Ureter (tissue), 1 donor: Measurements from ENCODE around the gene MC1R. TPM values are rescaled to one million over a fixed set of nuclear protein-coding genes. Genes with fewer than 3 reads are reported as not detected.
"Not testable (repeated sequence)": the region's sequence is repeated elsewhere in the genome, so short reads cannot be mapped to it uniquely, and the experiment has no call there.

ENCODE experiments used
- DNase-seq: peaks from one replicate; pipeline ENCODE4 v3.0.0-alpha.2; 2020; ENCODE audit warnings: low spot score
- total RNA-seq: library from RNA; stranded (reverse); gene quantifications from one replicate; pipeline ENCODE4 v1.2.4, GENCODE V29; 2023
- donor health status: DM: yes; HTN: yes; CAD: no.

Gene MC1R
- total RNA-seq, 1 donor from 2014 or later: 12.3 TPM

DNA sequence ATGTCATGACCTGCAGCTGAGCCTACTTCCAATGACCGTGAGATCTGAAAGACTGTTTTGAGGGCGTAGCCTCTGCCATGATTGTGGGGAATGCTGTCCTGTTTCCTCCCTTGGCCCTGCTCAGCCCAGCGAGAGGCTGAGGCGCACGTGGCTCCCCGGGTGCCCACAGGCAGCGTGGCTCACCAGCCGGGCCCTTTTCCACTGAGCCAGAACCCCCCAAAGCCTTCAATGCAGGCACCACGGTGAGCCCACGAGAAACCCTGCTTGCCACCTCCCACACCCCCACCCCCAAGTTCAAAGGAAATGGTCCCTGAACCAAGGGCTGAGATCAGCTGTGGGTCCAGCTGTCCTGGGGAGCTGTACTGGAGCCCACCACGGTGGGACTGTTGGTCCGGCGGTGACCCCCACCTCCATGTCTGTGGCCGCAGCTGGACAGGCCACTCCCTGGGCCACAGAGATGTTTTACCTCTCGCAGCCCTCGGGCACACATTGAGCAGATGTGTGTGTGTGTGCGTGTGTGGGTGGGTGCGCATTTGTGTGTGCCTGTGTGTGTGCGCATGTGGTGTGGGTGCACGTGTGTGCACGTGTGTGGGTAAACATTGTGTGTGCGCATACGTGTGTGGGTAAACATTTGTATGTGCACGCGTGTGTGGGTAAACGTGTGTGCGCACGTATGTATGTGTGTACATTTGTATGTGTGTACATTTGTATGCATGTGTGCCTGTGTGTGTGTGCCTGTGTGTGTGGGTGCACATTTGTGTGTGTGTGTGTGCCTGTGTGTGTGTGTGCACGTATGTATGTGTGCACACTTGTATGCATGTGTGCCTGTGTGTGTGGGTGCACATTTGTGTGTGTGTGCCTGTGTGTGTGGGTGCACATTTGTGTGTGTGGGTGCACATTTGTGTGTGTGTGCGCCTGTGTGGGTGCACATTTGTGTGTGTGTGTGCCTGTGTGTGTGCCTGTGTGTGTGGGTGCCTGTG is 5.0 kb upstream of the MC1R start:
- no peak for DNase-seq

DNA sequence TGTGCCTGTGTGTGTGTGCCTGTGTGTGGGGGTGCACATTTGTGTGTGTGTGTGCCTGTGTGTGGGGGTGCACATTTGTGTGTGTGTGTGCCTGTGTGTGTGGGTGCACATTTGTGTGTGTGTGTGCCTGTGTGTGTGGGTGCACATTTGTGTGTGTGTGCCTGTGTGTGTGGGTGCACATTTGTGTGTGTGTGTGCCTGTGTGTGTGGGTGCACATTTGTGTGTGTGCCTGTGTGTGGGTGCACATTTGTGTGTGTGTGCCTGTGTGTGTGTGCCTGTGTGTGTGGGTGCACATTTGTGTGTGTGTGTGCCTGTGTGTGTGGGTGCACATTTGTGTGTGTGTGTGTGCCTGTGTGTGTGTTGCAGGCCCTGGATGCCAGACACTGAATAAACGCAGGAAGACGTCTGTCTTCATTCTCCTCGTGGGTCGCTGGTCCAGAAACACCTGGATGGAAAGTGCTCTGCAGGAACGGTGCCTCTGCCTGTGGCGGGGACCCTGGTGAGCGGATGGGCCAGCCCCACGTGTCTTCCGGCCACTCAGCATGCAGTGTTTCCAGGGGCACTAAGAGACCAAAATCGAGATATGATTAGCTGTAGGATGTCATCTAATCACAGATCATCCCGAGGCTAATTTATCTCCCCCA is 3.9 kb upstream of the MC1R start:
- DNase-seq: not testable (repeated sequence)

GRCh38 chr16:89915303-89916232 is 3.1 kb upstream of the MC1R start:
- DNase-seq: no peak

GRCh38 chr16:89917773-89918452 is 749 bp upstream of the MC1R start:
- peak; percentile 85 for DNase-seq

GRCh38 chr16:89919535-89920406 is 1.1 kb downstream of the MC1R start:
- no peak for DNase-seq

DNA sequence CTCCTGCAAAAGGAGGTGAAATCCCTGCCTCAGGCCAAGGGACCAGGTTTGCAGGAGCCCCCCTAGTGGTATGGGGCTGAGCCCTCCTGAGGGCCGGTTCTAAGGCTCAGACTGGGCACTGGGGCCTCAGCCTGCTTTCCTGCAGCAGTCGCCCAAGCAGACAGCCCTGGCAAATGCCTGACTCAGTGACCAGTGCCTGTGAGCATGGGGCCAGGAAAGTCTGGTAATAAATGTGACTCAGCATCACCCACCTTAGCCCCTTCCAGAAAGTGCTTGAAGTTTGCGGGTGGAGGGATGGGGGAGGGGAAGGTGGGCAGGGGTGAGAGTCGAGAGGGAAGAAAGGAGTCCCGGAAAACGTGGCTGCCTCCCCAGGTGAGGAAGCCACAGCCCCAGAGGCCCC is 2.1 kb downstream of the MC1R start:
- no peak for DNase-seq

- DNase-seq: no peak
Observed at GRCh38 chr16:89921131-89921701, 2.6 kb downstream of the MC1R start.

DNA sequence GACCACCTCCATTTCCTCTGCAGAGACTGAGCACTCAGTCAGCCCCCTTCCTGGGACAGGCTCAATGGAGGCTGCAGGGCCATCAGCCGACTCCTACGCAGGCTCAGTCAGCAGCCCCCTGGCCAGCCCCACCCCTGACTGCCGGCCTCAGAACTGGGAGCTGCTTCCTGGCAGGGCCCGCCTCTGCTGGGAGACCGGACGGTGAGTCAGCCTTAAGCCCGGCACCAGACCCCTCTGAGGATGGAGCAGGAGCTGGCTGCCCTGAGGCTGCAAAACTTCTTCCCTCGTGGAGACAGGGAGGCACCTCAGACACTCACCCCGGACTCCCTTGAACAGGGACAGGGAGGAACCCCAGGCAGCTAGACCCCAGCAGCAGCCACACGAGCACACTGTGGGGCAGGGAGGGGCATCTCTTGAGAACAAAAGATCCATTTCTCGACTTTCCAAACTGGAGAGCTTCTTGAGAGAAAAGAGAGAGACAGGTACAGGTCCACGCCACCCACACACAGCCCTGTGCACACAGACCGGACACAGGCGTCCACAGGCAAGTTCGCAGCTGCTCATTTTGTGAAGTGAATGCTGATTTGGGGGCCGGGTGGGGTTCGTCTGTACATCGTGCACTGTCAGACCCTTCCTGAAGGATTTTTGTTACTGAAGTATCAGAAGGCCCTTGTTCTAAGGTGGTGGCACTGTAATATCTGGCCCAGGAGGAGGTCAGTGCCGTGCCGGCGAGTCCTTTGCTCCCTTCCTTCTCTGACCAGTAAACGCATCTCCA is 3.2 kb downstream of the MC1R start:
- DNase-seq: peak; percentile 85

GRCh38 chr16:89922477-89922883 is 3.8 kb downstream of the MC1R start:
- peak; percentile 87 for DNase-seq

DNA sequence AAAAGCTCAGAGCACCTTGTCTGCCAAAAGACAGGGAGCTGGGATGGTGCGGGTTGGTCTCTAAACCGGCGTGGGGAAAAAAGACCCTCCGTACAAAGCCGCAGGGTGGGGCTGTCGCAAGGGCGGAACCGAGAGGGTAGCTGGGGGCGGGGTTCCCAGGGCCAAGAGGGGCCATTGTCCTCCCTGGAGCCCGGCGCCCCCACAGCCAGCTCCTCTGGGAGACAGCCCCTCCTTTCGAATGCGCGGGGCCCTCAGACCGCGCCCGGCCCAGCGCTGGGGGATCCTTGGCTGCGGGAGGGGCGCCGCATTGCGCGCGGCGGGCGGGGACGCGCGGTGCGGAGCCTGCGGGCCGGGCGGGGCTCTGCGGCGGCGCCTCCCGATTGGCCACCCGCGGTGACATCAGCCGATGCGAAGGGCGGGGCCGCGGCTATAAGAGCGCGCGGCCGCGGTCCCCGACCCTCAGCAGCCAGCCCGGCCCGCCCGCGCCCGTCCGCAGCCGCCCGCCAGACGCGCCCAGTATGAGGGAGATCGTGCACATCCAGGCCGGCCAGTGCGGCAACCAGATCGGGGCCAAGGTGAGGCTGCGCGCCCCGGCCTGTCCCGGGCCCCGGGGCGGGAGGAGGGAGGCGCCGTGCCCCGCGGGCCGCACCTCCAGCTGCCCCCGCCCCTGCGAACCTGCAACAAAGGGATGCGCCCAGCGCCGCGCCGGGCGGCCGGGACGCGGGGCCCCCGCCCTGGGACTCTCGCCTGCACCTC is 4.4 kb downstream of the MC1R start, which contains the start of gene TUBB3:
TSS of gene TUBB3 (plus strand) at position 459 of the 756 bp plus-strand sequence. CDS start at position 519, 60 bp downstream.
- DNase-seq: peak; percentile 53

DNA sequence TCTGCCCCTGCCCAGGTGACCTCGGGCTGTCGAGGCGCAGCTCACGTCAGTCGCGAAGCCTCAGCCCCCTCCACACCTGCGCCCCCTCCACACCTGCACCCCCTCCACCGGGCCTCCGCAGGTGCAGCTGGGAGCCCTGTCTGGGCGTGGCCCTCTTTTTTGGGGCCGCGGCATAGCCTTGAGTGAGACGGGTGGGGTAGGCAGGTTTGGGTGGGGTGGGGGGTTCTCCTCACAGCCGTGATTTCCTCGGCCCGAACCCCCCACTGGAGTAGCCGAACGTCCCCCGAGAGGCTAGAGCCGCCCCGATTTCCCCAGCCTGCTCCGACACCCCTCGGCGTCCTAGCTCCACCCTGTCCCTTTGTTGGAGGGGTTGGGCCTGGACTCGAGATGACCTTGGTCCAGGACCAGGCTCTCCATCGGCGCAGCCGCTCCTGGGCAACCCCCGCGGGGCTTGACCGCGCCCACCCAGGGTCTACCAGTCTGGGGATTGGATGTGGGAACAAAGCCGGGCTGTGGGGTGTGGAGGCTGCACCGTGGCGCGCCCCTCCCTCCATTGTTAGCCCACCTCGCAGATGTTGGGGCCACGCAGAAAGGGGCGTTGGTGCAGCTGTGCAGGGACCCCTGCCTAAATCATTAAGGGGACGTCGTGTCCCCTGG is 5.1 kb downstream of the MC1R start:
- no peak for DNase-seq

DNA sequence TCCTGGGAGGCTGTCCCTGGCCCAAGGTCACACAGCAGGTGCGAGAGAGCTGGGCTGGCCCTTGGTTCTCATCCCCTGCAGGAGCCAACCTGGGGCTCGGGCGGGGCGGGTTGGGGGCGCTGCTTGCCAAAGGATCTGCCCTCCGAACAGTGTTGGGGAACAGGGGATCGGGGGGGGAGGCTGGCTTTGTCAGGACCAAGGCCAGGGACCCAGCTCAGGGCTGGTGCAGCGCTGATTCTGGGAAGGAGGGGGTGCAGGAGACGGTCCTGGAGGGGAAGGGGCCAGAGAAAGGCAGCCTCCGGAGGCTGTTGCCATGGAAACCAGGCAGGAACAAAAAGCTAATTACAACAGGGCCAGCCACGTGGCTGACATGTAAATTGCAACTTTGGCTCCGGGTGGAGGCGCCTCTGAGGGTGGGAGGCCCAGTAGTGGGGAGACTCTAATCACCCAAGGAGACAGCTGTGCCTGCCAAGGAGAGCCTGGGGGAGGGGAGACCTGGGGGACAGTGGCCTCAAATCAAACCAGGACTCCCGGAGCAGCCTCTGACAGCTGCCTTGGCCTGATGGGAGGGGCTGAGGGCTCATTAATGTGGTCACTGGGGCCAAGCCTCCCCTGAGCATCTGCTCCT is 5.7 kb downstream of the MC1R start:
- peak; percentile 57 for DNase-seq

DNA sequence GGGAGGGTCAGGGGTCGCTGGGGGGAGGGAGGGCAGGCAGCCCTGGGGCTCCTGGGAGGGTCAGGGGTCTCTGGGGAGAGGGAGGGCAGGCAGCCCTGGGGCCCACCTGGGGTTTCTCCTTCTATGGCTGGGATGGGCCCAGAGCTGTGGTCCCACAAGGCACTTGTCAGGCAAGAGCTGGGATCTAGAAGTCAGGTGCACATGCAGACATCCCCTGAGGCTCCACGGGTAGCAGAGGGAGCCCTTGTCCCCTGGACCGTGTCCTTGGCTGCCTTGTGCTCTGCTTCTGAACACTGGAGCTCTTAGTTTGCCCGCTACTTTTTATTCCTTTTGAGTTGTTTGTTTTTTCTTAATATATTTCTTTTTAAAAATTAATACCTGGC is 6.3 kb downstream of the MC1R start:
- DNase-seq: no peak

GRCh38 chr16:89925596-89926079 is 7.0 kb downstream of the MC1R start:
- no peak for DNase-seq

DNA sequence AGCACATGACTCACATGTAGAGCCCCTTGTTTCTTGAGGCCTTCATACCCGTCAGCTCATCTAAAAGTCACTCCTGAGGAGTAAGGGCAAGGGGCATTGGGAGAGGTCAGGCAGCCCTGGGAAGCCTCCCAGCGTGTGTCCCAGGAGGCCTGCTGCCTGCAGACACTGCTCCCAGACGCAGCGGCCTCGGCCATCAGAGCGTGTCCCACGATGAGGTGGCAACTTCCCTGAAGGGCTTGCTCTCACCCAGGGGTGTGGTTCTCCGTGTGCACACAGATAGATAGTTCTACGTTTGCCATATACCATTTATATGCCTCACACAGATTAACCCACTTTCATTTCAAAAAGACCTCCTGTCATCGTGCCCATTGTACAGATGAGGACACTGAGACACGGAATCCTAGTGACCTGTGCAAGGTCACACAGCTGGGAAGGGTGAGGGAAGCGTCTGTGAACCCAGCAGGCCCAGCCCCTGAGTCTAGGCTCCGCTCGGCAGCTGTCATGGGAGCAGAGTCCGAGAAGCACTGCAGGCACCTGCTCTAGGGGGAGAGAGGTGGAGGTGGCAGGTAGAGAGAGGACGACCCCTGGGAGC is 12.7 kb downstream of the MC1R start:
- no peak for DNase-seq

DNA sequence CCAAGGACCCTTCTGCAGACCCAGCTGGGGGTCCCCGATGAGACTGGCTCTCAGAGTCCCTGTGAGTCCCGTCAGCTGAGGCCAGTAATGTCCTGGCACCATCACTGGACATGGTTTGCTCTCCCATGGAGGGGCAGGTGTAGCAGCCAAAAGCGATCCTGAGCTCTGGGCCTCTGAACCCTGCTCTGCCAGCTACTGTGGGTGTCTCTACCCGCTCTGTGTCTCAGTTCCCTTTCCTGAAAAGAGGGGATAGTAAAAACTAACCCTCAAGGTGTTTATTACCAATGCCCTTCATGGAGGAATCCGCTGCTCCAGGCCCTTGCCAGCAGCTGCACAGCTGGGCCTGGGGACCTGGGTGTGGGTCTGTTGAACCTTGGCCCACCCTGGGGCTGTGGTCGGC is 13.3 kb downstream of the MC1R start:
- DNase-seq: no peak

DNA sequence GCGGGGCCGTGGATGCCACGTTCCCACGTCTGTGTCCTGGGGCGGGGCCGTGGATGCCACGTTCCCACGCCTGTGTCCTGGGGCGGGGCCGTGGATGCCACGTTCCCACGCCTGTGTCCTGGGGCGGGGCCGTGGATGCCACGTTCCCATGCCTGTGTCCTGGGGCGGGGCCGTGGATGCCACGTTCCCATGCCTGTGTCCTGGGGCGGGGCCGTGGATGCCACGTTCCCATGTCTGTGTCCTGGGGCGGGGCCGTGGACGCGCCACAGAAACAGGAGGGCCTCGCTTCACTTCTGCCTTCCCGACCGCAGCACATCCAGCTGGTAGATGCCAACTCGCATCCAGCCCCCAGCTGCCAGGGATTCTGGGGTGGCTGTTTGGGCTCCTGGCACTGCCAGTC is 15.4 kb downstream of the MC1R start:
- DNase-seq: not testable (repeated sequence)
